Adrenal gland (tissue), 12 donors: ENCODE data around the gene CCDC170. TPM values are rescaled to one million over a fixed set of nuclear protein-coding genes. Genes with fewer than 3 reads are reported as not detected.

Experiments used
- DNase-seq, 7 donors: peaks; one replicate each; pipeline ENCODE4 v3.0.0-alpha.2; 2019 to 2020
- H3K27ac ChIP-seq, 5 donors: fragments of 200-600 bp; sonication (generic) in 4 of 5; 1 replicate in 3 of 5; 2 replicates in 2 of 5; pipeline versions ENCODE4 v1.5.1 to v1.8.0; 2016 to 2020; ENCODE audit warnings: mild to moderate bottlenecking in 1 of 5
- H3K27me3 ChIP-seq: fragments of 200-600 bp; 2 replicates; pipeline ENCODE4 v1.8.0; 2021
- H3K36me3 ChIP-seq, 2 donors: fragments of 200-600 bp; replicated peaks in 1 of 2; 1 replicate in 1 of 2; 2 replicates in 1 of 2; pipeline versions ENCODE4 v1.5.1 to v1.8.0; 2018 to 2022
- H3K4me1 ChIP-seq, 2 donors: fragments of 200-600 bp; replicated peaks in 1 of 2; 1 replicate in 1 of 2; 2 replicates in 1 of 2; pipeline versions ENCODE4 v1.5.1 to v1.8.0; 2018 to 2021
- H3K4me3 ChIP-seq, 4 donors: fragments of 200-600 bp; sonication (generic) in 3 of 4; one replicate each; pipeline ENCODE4 v1.5.1; 2016 to 2018
- H3K9me3 ChIP-seq, 3 donors: fragments of 200-600 bp; sonication (generic) in 1 of 3; replicated peaks in 1 of 3; 1 replicate in 2 of 3; 2 replicates in 1 of 3; pipeline versions ENCODE4 v1.5.1 to v1.8.0; 2016 to 2021
- POLR2A ChIP-seq, 2 donors: fragments of 450-650 bp; IDR thresholded peaks; one replicate each; pipeline ENCODE4 v1.6.1; 2017; ENCODE audit warnings: antibody characterized with exemption in 2 of 2, mild to moderate bottlenecking in 2 of 2, moderate library complexity in 1 of 2
- WGBS, 4 donors: extraction: QIAGEN DNeasy Blood & Tissue Kit in 2 of 4; methylation state at CpG; one replicate each; pipeline versions ENCODE4 v1.1.5 to v1.1.7; 2013 to 2017; 5-methylcytosine and 5-hydroxymethylcytosine counted together
- intact Hi-C, 2 donors: fragments of 100-400 bp; cut with DNase I; formaldehyde crosslinking; loops; one replicate each; pipeline versions ENCODE4 v1.14.1 to v1.15.0; 2022 to 2023
- polyA plus RNA-seq, 3 donors: library from polyadenylated mRNA; stranded (reverse); fragments of 200-250 nt in 2 of 3; fragments of 350-450 nt in 1 of 3; fragmentation: Illumina TruSeq in 1 of 3; extraction: RNeasy Lipid Tissue Mini Kit (QIAGEN cat#74804) in 1 of 3; gene quantifications; one replicate each; pipeline ENCODE4 v1.2.3, GENCODE V29; 2013 to 2014
- total RNA-seq, 9 donors: library from RNA; depleted of rRNA in 4 of 9; stranded (reverse); fragments of >200 nt in 4 of 9; fragments of 120-200 nt in 1 of 9; fragmentation: NEBNext Ultra II Directional in 1 of 9; extraction: Animal tissue kit (Norgen Biotek cat#: 25700) in 1 of 9; gene quantifications; one replicate each; pipeline versions ENCODE4 v1.1.0 to v1.2.4, GENCODE V29; 2013 to 2023
- TF ChIP-seq, protein P1 (sequence below), 6 experiments: fragments of 450-650 bp in 4 of 6; fragments of 200-600 bp in 2 of 6; sonication (generic) in 1 of 6; IDR thresholded peaks; 1 replicate in 5 of 6; 2 replicates in 1 of 6; pipeline versions ENCODE4 v1.5.1 to v1.8.0; 2016 to 2021; ENCODE audit warnings: antibody characterized with exemption in 6 of 6, mild to moderate bottlenecking in 2 of 6, moderate library complexity in 1 of 6
- donor health status: healthy with polysubstance abuse.
- donor health status: Bipolar disorder and iron deficiency.
- donor health status: DM: yes; HTN: yes; CAD: no.
- donor health status: DM: no; HTN: no; CAD: no.
- donor health status: DM: no; HTN: no; CAD: no.
- donor health status: DM: yes; HTN: yes; CAD: no.

Gene CCDC170
- total and polyA plus RNA-seq, 12 donors = 2.0 to 13.5 (median 6.1) TPM

DNA sequence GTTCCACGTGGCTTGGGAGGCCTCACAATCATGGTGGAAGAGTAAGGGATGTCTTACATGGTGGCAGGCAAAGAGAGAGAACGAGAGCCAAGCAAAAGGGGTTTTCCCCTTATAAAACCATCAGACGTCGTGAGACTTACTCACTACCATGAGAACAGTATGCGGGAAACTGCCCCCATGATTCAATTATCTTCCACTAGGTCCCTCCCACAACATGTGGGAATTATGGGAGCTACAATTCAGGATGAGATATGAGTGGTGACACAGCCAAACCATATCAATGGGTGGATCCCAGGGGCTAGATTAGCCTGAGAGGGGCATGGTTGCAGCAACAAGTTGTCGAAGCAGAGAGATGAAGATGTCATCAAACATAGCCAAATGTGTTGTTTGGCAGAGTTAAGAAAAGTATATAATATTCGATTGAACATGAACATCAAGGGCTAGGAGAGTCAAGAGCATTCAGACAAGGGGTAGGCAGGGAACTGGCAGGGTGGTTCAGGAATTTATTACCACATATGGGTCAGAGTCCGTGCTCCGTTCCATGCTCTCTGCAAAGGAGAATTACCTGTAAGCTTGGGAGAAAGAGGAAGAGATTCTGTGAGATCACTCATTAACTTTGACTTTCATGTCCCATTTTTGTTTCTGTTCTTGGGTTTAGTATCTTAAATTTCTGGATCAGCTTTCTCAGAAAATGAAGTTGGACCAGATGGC, 98.8 kb downstream of the CCDC170 start:
- intact Hi-C loops = no loop called here
- DNase-seq = no peak

DNA sequence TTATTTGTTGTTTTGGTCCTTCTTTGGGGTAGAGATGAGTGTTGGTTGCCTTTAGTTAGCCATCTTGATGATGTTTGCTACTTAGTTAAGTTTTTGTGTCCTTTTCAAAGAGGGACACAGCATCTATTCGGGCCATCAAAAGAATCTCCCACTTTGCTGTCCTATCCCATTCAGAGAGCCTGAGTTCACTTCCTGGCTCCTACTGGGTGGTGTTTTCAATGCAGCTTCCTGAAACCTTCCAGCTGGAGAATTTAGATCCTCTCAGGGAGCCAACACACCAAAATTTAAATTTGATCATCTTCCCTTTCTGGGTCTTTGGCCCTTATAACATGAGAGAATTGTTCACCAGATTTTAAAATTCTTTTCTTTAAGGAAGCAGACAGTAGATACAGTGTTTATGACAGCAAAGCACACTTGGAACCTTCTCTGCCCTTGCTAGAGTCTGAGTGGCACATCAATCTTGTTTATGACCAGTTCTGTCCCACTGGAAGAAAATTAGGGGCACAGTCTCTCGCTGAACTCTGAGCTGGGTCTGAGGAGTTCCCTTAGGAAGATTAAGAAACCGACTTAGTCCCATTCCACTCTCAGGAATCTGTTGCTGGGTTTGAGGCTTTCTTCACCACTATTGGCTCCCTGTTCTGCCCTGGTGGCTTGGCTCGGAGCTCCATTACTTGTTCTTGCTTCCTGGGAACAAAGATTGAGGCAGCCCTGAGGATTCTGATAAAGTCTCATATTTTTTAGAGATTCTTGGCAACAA, 115.5 kb downstream of the CCDC170 start:
- 65 to 73% (median 71%) methylated on average over 4 of the region's 4 CpGs for WGBS, 4 donors
- TF ChIP-seq POLR2A (IDR thresholded peaks at IDR 0.05) = no peak
- TF ChIP-seq, protein P1, sequence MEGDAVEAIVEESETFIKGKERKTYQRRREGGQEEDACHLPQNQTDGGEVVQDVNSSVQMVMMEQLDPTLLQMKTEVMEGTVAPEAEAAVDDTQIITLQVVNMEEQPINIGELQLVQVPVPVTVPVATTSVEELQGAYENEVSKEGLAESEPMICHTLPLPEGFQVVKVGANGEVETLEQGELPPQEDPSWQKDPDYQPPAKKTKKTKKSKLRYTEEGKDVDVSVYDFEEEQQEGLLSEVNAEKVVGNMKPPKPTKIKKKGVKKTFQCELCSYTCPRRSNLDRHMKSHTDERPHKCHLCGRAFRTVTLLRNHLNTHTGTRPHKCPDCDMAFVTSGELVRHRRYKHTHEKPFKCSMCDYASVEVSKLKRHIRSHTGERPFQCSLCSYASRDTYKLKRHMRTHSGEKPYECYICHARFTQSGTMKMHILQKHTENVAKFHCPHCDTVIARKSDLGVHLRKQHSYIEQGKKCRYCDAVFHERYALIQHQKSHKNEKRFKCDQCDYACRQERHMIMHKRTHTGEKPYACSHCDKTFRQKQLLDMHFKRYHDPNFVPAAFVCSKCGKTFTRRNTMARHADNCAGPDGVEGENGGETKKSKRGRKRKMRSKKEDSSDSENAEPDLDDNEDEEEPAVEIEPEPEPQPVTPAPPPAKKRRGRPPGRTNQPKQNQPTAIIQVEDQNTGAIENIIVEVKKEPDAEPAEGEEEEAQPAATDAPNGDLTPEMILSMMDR (IDR thresholded peaks at IDR 0.05) = no peak
- no peaks in the 10 kb centered on the region for H3K9me3 ChIP-seq
- H3K36me3 ChIP-seq = no peaks in the 10 kb centered on the region
- intact Hi-C loops = no loop called here
- peak in 5 of 7 donors; percentile 5 to 57 (median 21) for DNase-seq
- H3K4me3 ChIP-seq = no peak overlapping the region
- no peaks in the 10 kb centered on the region for H3K4me1 ChIP-seq
- peak overlapping the region in 1 of 5 donors; percentile 32 for H3K27ac ChIP-seq
- no peaks in the 10 kb centered on the region for H3K27me3 ChIP-seq

More for the DNA sequence above, 98.8 kb downstream of the CCDC170 start:
- 81 to 94% (median 85%) methylated on average over 9 of the region's 9 CpGs for WGBS, 4 donors
- H3K36me3 ChIP-seq = no peaks in the 10 kb centered on the region
- H3K27ac ChIP-seq = no peak overlapping the region
- no peaks in the 10 kb centered on the region for H3K4me1 ChIP-seq
- H3K4me3 ChIP-seq = no peak overlapping the region
- no peaks in the 10 kb centered on the region for H3K27me3 ChIP-seq
- peaks cover 0 to 10% (median 0%) of the 10 kb centered on the region in 3 donors for H3K9me3 ChIP-seq
- TF ChIP-seq, protein P1 (IDR thresholded peaks at IDR 0.05) = no peak
- TF ChIP-seq POLR2A (IDR thresholded peaks at IDR 0.05) = no peak

DNA sequence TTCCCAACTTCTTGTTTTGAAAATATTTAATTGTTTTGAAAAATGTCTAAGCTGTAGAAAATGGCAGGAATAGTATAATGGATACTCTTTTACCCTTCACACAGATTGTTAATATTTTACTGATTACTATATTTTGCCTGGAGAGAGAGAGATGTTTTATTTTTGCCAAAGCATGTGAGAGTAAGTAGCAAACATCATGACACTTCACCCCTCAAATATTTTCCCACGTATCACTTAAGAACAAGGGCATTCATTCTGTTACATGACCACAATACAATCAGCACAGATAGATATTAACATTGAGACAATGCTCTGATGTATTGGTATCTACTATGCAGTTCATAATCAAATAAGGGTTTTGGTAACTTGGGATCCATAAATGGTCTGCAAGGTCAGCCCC, 116.5 kb downstream of the CCDC170 start:
- H3K9me3 ChIP-seq = no peaks in the 10 kb centered on the region
- H3K4me3 ChIP-seq = no peak overlapping the region
- no peak overlapping the region for H3K27ac ChIP-seq
- TF ChIP-seq, protein P1 (IDR thresholded peaks at IDR 0.05) = no peak
- TF ChIP-seq POLR2A (IDR thresholded peaks at IDR 0.05) = no peak
- no peaks in the 10 kb centered on the region for H3K36me3 ChIP-seq
- intact Hi-C loops = no loop called here
- 41 to 63% (median 50%) methylated on average over 1 of the region's 1 CpG for WGBS, 4 donors
- no peaks in the 10 kb centered on the region for H3K4me1 ChIP-seq
- H3K27me3 ChIP-seq = no peaks in the 10 kb centered on the region
- no peak for DNase-seq

DNA sequence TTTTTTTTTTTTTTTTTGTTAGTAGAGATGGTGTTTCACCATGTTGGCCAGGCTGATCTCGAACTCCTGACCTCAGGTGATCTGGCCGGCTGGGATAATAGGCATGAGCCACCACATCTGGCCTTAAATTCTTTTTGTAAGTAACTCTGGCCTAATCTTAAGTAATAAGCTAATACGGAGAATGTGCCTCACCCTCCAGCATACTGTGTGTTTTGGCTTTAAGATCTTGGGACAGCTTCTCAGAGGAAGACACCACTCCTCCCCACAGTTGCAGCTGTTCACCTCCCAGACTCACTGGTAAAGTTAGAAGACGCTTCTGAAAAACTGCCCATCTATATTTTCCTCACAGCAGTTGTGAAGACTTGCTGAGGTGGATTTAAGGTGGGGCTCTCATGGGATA, 120.8 kb downstream of the CCDC170 start:
- Histone ChIP-seq H3K4me3 (no peak overlapping the region), H3K36me3 (no peaks in the 10 kb centered on the region), H3K9me3 (no peaks in the 10 kb centered on the region), H3K27me3 (no peaks in the 10 kb centered on the region), H3K27ac (no peak overlapping the region), H3K4me1 (no peaks in the 10 kb centered on the region)
- no peak for DNase-seq
- intact Hi-C loops = no loop called here
- 78 to 91% (median 80%) methylated on average over 4 of the region's 4 CpGs for WGBS, 4 donors
- TF ChIP-seq POLR2A (IDR thresholded peaks at IDR 0.05) = no peak
- TF ChIP-seq, protein P1 (IDR thresholded peaks at IDR 0.05) = no peak
